ENCODE measurements around the gene OR4C16.

Gene OR4C16, protein sequence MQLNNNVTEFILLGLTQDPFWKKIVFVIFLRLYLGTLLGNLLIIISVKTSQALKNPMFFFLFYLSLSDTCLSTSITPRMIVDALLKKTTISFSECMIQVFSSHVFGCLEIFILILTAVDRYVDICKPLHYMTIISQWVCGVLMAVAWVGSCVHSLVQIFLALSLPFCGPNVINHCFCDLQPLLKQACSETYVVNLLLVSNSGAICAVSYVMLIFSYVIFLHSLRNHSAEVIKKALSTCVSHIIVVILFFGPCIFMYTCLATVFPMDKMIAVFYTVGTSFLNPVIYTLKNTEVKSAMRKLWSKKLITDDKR

DNA sequence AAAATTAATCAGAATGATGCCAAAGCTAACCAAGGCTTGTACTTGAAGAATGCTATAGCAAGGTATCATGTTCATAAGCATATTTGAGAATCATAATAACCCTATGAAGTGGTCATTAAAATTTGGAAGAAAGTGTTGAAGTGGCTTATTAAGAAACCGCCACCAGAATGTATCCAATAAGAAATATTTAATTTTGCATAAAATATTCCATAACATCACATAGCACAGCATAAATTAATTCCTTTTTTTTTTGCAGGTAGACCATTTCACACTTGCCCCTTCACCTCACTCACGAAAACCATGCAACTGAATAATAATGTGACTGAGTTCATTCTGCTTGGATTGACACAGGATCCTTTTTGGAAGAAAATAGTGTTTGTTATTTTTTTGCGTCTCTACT lies at the start of gene OR4C16:
Gene OR4C16 (plus strand): TSS at position 301 of the 400 bp plus-strand sequence. CDS start 0 bp downstream, at position 301.
- DNase-seq (ENCODE audit: low read depth in 2 of 2) = no peak

DNA sequence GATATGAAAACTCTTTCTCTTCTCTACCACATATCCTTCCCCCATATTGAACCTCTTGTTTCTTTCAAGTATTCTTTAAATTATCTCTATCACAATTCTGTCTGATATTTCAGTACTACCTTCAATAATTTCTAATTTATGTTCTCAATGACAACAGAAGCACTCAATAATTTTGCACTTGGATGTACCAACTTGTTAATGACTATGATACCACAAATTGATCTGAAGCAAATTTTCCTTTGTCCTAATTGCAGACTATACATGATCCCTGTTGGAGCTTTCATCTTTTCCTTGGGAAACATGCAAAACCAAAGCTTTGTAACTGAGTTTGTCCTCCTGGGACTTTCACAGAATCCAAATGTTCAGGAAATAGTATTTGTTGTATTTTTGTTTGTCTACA lies 17.8 kb upstream of the OR4C16 start, which contains the start of gene OR4C15:
Gene OR4C15 (plus strand): TSS at position 301 of the 400 bp plus-strand sequence. CDS start 0 bp downstream, at position 301.
- DNase-seq (ENCODE audit: low read depth in 2 of 2) = no peak

DNA sequence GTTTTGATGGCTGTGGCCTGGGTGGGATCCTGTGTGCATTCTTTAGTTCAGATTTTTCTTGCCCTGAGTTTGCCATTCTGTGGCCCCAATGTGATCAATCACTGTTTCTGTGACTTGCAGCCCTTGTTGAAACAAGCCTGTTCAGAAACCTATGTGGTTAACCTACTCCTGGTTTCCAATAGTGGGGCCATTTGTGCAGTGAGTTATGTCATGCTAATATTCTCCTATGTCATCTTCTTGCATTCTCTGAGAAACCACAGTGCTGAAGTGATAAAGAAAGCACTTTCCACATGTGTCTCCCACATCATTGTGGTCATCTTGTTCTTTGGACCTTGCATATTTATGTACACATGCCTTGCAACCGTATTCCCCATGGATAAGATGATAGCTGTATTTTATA lies 620 bp downstream of the OR4C16 start:
- DNase-seq (ENCODE audit: low read depth in 2 of 2) = no peak

DNA sequence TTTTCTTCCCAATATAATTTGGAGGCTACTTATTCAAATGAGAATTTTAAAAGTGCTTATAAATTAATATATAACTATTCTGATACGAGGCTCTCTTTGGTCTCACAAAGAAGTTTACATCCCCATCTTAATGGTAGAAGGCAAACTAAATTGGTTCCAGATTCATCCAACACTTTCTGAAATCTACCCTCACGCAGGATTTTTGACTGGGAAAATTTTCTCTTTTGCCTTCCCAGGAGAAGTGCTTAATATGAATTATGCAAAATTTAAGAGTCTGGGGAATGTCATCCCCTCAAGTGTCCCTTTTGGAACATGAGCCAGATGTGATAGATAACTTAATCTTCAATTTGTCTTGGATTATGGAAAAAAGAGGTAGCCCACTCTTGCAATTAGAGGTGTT lies 35.6 kb downstream of the OR4C16 start, which contains the start of gene OR4C11:
Gene OR4C11 (minus strand): TSS at position 101 of the 400 bp plus-strand sequence. CDS start 3,272 bp downstream, outside the sequence.
- DNase-seq (ENCODE audit: low read depth in 2 of 2) = no peak
